ENCODE measurements around the gene MAP3K4. TPM values are rescaled to one million over a fixed set of nuclear protein-coding genes. Genes with fewer than 3 reads are reported as not detected.

Gene MAP3K4
- total and polyA plus RNA-seq, 4 experiments from 2014 or later, result 5.7 to 90.1 (median 54.4) TPM

- no peak for DNase-seq
- Histone ChIP-seq H3K36me3 (ENCODE audit: insufficient read depth, low read length) (peaks cover 59% of the 10 kb centered on the region), H3K4me1 (ENCODE audit: insufficient read depth, low read length) (peaks cover 14% of the 10 kb centered on the region), H3K27me3 (ENCODE audit: insufficient read depth, low read length) (no peaks in the 10 kb centered on the region), H3K9me3 (ENCODE audit: control insufficient read depth in 1 of 2, low read length in 2 of 2) (no peaks in the 10 kb centered on the region), H3K4me3 (ENCODE audit: low read length in 2 of 2) (no peak overlapping the region), H3K27ac (ENCODE audit: low read depth, low read length) (no peak overlapping the region)
- Mint-ChIP-seq H3K27me3 (no peaks in the 10 kb centered on the region), H3K36me3 (peaks cover 87 to 90% of the 10 kb centered on the region in 2 donors), H3K9me3 (peaks cover 0 to 2% (median 0%) of the 10 kb centered on the region in 8 donors), H3K4me1 (peaks cover 15 to 20% (median 17%) of the 10 kb centered on the region in 4 donors), H3K27ac (peak overlapping the region in 4 of 7 donors; percentile 42 to 78 (median 48)), H3K4me3 (no peak overlapping the region)
- ChIA-PET CTCF (ENCODE audit: partially characterized antibody) (interaction anchor here (1.3 kb wide), 1 partner anchor 266 kb away, joined by 3 read pairs; no protein-coding TSS in a partner anchor), POLR2A (ENCODE audit: partially characterized antibody) (interaction anchor here (1.3 kb wide), 1 partner anchor 116 kb away, joined by 3 read pairs; no protein-coding TSS in a partner anchor)
- intact Hi-C loops (cut with micrococcal nuclease), result no loop called here
Observed at GRCh38 chr6:161107779-161108730, 116.5 kb downstream of the MAP3K4 start.

- Histone ChIP-seq H3K9me3 (ENCODE audit: control insufficient read depth in 1 of 2, low read length in 2 of 2) (no peaks in the 10 kb centered on the region), H3K4me1 (ENCODE audit: insufficient read depth, low read length) (peaks cover 14% of the 10 kb centered on the region), H3K27me3 (ENCODE audit: insufficient read depth, low read length) (no peaks in the 10 kb centered on the region), H3K27ac (ENCODE audit: low read depth, low read length) (no peak overlapping the region), H3K4me3 (ENCODE audit: low read length in 2 of 2) (no peak overlapping the region), H3K36me3 (ENCODE audit: insufficient read depth, low read length) (peaks cover 58% of the 10 kb centered on the region)
- peak overlapping the region in 3 of 7 donors; percentile 20 to 32 (median 28) for H3K27ac Mint-ChIP-seq
- ChIA-PET CTCF (ENCODE audit: partially characterized antibody) (no interaction called here), POLR2A (ENCODE audit: partially characterized antibody) (interaction anchor here (0.8 to 1.3 kb wide), 2 partner anchors 29 to 117 kb away, joined by 3 read pairs; no protein-coding TSS in a partner anchor)
- peaks cover 0 to 2% (median 0%) of the 10 kb centered on the region in 8 donors for H3K9me3 Mint-ChIP-seq
- H3K36me3 Mint-ChIP-seq, result peaks cover 84 to 87% of the 10 kb centered on the region in 2 donors
- peaks cover 17 to 20% (median 17%) of the 10 kb centered on the region in 4 donors for H3K4me1 Mint-ChIP-seq
- no peak for DNase-seq
- intact Hi-C loops (cut with micrococcal nuclease), result no loop called here
- no peak overlapping the region for H3K4me3 Mint-ChIP-seq
- no peaks in the 10 kb centered on the region for H3K27me3 Mint-ChIP-seq
Observed at GRCh38 chr6:161108916-161109315, 117.3 kb downstream of the MAP3K4 start.

GRCh38 chr6:161109366-161109765, 117.8 kb downstream of the MAP3K4 start:
- Histone ChIP-seq H3K4me3 (ENCODE audit: low read length in 2 of 2) (no peak overlapping the region), H3K9me3 (ENCODE audit: control insufficient read depth in 1 of 2, low read length in 2 of 2) (no peaks in the 10 kb centered on the region), H3K27me3 (ENCODE audit: insufficient read depth, low read length) (no peaks in the 10 kb centered on the region), H3K36me3 (ENCODE audit: insufficient read depth, low read length) (peaks cover 58% of the 10 kb centered on the region), H3K4me1 (ENCODE audit: insufficient read depth, low read length) (peaks cover 14% of the 10 kb centered on the region), H3K27ac (ENCODE audit: low read depth, low read length) (no peak overlapping the region)
- DNase-seq, result no peak
- ChIA-PET POLR2A (ENCODE audit: partially characterized antibody) (interaction anchor here (0.8 kb wide), 1 partner anchor 29 kb away, joined by 3 read pairs; no protein-coding TSS in a partner anchor), CTCF (ENCODE audit: partially characterized antibody) (interaction anchor here (1.2 to 2.4 kb wide), 2 partner anchors 30 to 261 kb away, joined by 4 to 5 read pairs; no protein-coding TSS in a partner anchor)
- peaks cover 17 to 20% (median 17%) of the 10 kb centered on the region in 4 donors for H3K4me1 Mint-ChIP-seq
- intact Hi-C loops (cut with micrococcal nuclease), result no loop called here
- no peaks in the 10 kb centered on the region for H3K27me3 Mint-ChIP-seq
- H3K36me3 Mint-ChIP-seq, result peaks cover 84 to 91% of the 10 kb centered on the region in 2 donors
- peak overlapping the region in 1 of 7 donors; percentile 28 for H3K27ac Mint-ChIP-seq
- peaks cover 0 to 2% (median 0%) of the 10 kb centered on the region in 8 donors for H3K9me3 Mint-ChIP-seq
- H3K4me3 Mint-ChIP-seq, result no peak overlapping the region

GRCh38 chr6:161110028-161110779, 118.6 kb downstream of the MAP3K4 start:
- Mint-ChIP-seq H3K27ac (peak overlapping the region; percentile 9 to 93 (median 75)), H3K4me3 (no peak overlapping the region), H3K36me3 (peaks cover 88 to 96% of the 10 kb centered on the region in 2 donors), H3K27me3 (no peaks in the 10 kb centered on the region), H3K4me1 (peaks cover 17 to 20% (median 17%) of the 10 kb centered on the region in 4 donors), H3K9me3 (peaks cover 0 to 2% (median 0%) of the 10 kb centered on the region in 8 donors)
- Histone ChIP-seq H3K4me1 (ENCODE audit: insufficient read depth, low read length) (peaks cover 14% of the 10 kb centered on the region), H3K4me3 (ENCODE audit: low read length in 2 of 2) (no peak overlapping the region), H3K27ac (ENCODE audit: low read depth, low read length) (peak overlapping the region; percentile 31), H3K9me3 (ENCODE audit: control insufficient read depth in 1 of 2, low read length in 2 of 2) (no peaks in the 10 kb centered on the region), H3K36me3 (ENCODE audit: insufficient read depth, low read length) (peaks cover 62% of the 10 kb centered on the region), H3K27me3 (ENCODE audit: insufficient read depth, low read length) (no peaks in the 10 kb centered on the region)
- CTCF ChIA-PET (ENCODE audit: partially characterized antibody), result interaction anchor here (1.2 to 2.4 kb wide), 6 partner anchors 13 to 260 kb away, joined by 3 to 5 read pairs (median 4); no protein-coding TSS in a partner anchor
- intact Hi-C loops (cut with micrococcal nuclease), result loop anchor here (10.0 kb wide), 1 partner anchor 175 kb away; no protein-coding TSS in a partner anchor
- no peak for DNase-seq
- POLR2A ChIA-PET (ENCODE audit: partially characterized antibody), result interaction anchor here (0.8 to 1.9 kb wide), 4 partner anchors 30 to 81 kb away, joined by 3 to 15 read pairs (median 8); no protein-coding TSS in a partner anchor

GRCh38 chr6:161111261-161111660, 119.7 kb downstream of the MAP3K4 start:
- Mint-ChIP-seq H3K36me3 (peaks cover 88 to 97% of the 10 kb centered on the region in 2 donors), H3K27ac (peak overlapping the region; percentile 75 to 93 (median 82)), H3K27me3 (no peaks in the 10 kb centered on the region), H3K4me3 (peak overlapping the region in 7 of 8 donors; percentile 46 to 73 (median 63)), H3K9me3 (peaks cover 0 to 2% (median 0%) of the 10 kb centered on the region in 8 donors), H3K4me1 (peaks cover 17 to 20% (median 17%) of the 10 kb centered on the region in 4 donors)
- intact Hi-C loops (cut with micrococcal nuclease), result loop anchor here (1.0 to 10.0 kb wide), 2 partner anchors 35 to 176 kb away; no protein-coding TSS in a partner anchor
- peaks cover 73% of the 10 kb centered on the region for H3K36me3 ChIP-seq (ENCODE audit: insufficient read depth, low read length)
- ChIA-PET POLR2A (ENCODE audit: partially characterized antibody) (interaction anchor here (0.9 to 1.9 kb wide), 8 partner anchors 14 to 163 kb away, joined by 3 to 15 read pairs (median 4); partner anchors contain the start of genes AGPAT4 and MAP3K4), CTCF (ENCODE audit: partially characterized antibody) (interaction anchor here (0.7 to 2.4 kb wide), 8 partner anchors 10 to 259 kb away, joined by 3 to 10 read pairs (median 4); no protein-coding TSS in a partner anchor)
- H3K4me1 ChIP-seq (ENCODE audit: insufficient read depth, low read length), result peaks cover 14% of the 10 kb centered on the region
- no peaks in the 10 kb centered on the region for H3K9me3 ChIP-seq (ENCODE audit: control insufficient read depth in 1 of 2, low read length in 2 of 2)
- DNase-seq, result peak in 4 of 5 donors; percentile 33 to 51 (median 46)
- H3K27ac ChIP-seq (ENCODE audit: low read depth, low read length), result peak overlapping the region; percentile 31
- no peak overlapping the region for H3K4me3 ChIP-seq (ENCODE audit: low read length in 2 of 2)
- H3K27me3 ChIP-seq (ENCODE audit: insufficient read depth, low read length), result no peaks in the 10 kb centered on the region

- Histone ChIP-seq H3K4me1 (ENCODE audit: insufficient read depth, low read length) (peaks cover 14% of the 10 kb centered on the region), H3K27ac (ENCODE audit: low read depth, low read length) (no peak overlapping the region), H3K36me3 (ENCODE audit: insufficient read depth, low read length) (peaks cover 52% of the 10 kb centered on the region), H3K27me3 (ENCODE audit: insufficient read depth, low read length) (no peaks in the 10 kb centered on the region), H3K4me3 (ENCODE audit: low read length in 2 of 2) (no peak overlapping the region), H3K9me3 (ENCODE audit: control insufficient read depth in 1 of 2, low read length in 2 of 2) (no peaks in the 10 kb centered on the region)
- Mint-ChIP-seq H3K36me3 (peaks cover 86 to 96% of the 10 kb centered on the region in 2 donors), H3K27me3 (no peaks in the 10 kb centered on the region), H3K4me1 (peaks cover 13 to 18% (median 17%) of the 10 kb centered on the region in 4 donors), H3K9me3 (peaks cover 0 to 8% (median 5%) of the 10 kb centered on the region in 8 donors), H3K27ac (peak overlapping the region in 5 of 7 donors; percentile 2 to 70 (median 48)), H3K4me3 (no peak overlapping the region)
- CTCF ChIA-PET (ENCODE audit: partially characterized antibody), result no interaction called here
- POLR2A ChIA-PET (ENCODE audit: partially characterized antibody), result no interaction called here
- intact Hi-C loops (cut with micrococcal nuclease), result loop anchor here (10.0 kb wide), 1 partner anchor 181 kb away; no protein-coding TSS in a partner anchor
- no peak for DNase-seq
Observed at GRCh38 chr6:161115468-161115867, 123.9 kb downstream of the MAP3K4 start.

Data from CD4-positive, alpha-beta memory T cell (primary cell).